K562 (cell line): Measurements from ENCODE around the gene B3GAT3. TPM values are rescaled to one million over a fixed set of nuclear protein-coding genes. Genes with fewer than 3 reads are reported as not detected.
A peak's percentile ranks its signal among the peaks of the same experiment; 100 is the strongest.

Experiments used
- CAMTA2 ChIP-seq: fragments of 250-450 bp; sonication (Bioruptor Pico); conservative IDR thresholded peaks from 2 replicates; pipeline ENCODE4 v1.5.1; 2022
- CBX1 ChIP-seq: sonication (generic); IDR thresholded peaks from 2 replicates; pipeline ENCODE4 v1.6.1; 2016; ENCODE audit warnings: antibody characterized with exemption, low read depth, mild to moderate bottlenecking
- CHD1 ChIP-seq: fragments of 200-600 bp; sonication (generic); IDR thresholded peaks from one replicate; pipeline ENCODE4 v1.6.1; 2012; ENCODE audit warnings: mild to moderate bottlenecking, moderate library complexity, low read length, inconsistent platforms
- HOXB6 ChIP-seq: fragments of 250-450 bp; sonication (Bioruptor Pico); IDR thresholded peaks from 2 replicates; pipeline ENCODE4 v1.5.1; 2022; ENCODE audit warnings: mild to moderate bottlenecking, borderline replicate concordance
- KDM5B ChIP-seq: fragments of 200-600 bp; sonication (generic); IDR thresholded peaks from 2 replicates; pipeline ENCODE4 v1.6.1; 2012; ENCODE audit warnings: low read depth, mild to moderate bottlenecking, moderate library complexity, low read length, control low read depth, inconsistent platforms; ENCODE audit not compliant: insufficient replicate concordance
- NONO ChIP-seq, 2 experiments: fragments of 200-400 bp in 1 of 2; fragments of 450-650 bp in 1 of 2; formaldehyde crosslinking in 1 of 2; IDR thresholded peaks; 2 replicates each; pipeline ENCODE4 v1.6.1; 2017; ENCODE audit warnings: low read depth in 2 of 2, mild to moderate bottlenecking in 2 of 2, moderate library complexity in 2 of 2, low read length in 1 of 2
- NR2C1 ChIP-seq, 2 experiments: fragments of 450-650 bp; IDR thresholded peaks; 2 replicates each; pipeline ENCODE4 v1.6.1; 2017; ENCODE audit warnings: mild to moderate bottlenecking in 2 of 2, antibody characterized with exemption in 1 of 2, inconsistent platforms in 1 of 2, missing compliant biosample characterization in 1 of 2, missing genetic modification characterization in 1 of 2
- PYGO2 ChIP-seq: fragments of 450-650 bp; IDR thresholded peaks from 2 replicates; pipeline ENCODE4 v1.6.1; 2016; ENCODE audit warnings: mild to moderate bottlenecking, missing genetic modification characterization, moderate library complexity, missing compliant biosample characterization
- SIX5 ChIP-seq, 2 experiments: IDR thresholded peaks; 2 replicates each; pipeline ENCODE4 v1.6.1; 2011; ENCODE audit warnings: low read length in 2 of 2, borderline replicate concordance in 1 of 2, low read depth in 1 of 2, mild to moderate bottlenecking in 1 of 2, moderate library complexity in 1 of 2; ENCODE audit not compliant: insufficient read depth in 1 of 2
- TBL1XR1 ChIP-seq, 2 experiments: IDR thresholded peaks; 2 replicates each; pipeline ENCODE4 v1.6.1; 2012; ENCODE audit warnings: improper control_type of control experiment in 2 of 2, low read length in 2 of 2, mild to moderate bottlenecking in 1 of 2
- TSHZ1 ChIP-seq: fragments of 250-450 bp; sonication (Bioruptor Pico); IDR thresholded peaks from 2 replicates; pipeline ENCODE4 v1.4.0; 2020; ENCODE audit warnings: mild to moderate bottlenecking, moderate library complexity
- XRCC4 ChIP-seq: IDR thresholded peaks from one replicate; pipeline ENCODE4 v1.6.1; 2011; ENCODE audit not compliant: insufficient read depth, insufficient read length; ENCODE audit errors: extremely low read depth
- ZFPM2 ChIP-seq: fragments of 250-450 bp; sonication (Bioruptor Pico); IDR thresholded peaks from 2 replicates; pipeline ENCODE4 v1.5.1; 2022; ENCODE audit warnings: mild to moderate bottlenecking
- ZNF512 ChIP-seq: IDR thresholded peaks from 2 replicates; pipeline ENCODE4 v1.6.1; 2016; ENCODE audit warnings: missing genetic modification characterization, missing compliant biosample characterization
- ZNF518B ChIP-seq: fragments of 250-450 bp; sonication (Bioruptor Pico); IDR thresholded peaks from 2 replicates; pipeline ENCODE4 v1.5.0; 2021; ENCODE audit warnings: mild to moderate bottlenecking, moderate library complexity
- polyA plus RNA-seq, 8 experiments: library from polyadenylated mRNA; depleted of rRNA in 4 of 8; stranded (reverse) in 5 of 8; unstranded in 3 of 8; fragments of >200 nt; fragmentation: Nextera tagmentation in 2 of 8; fragmentation: Illumina TruSeq in 1 of 8; extraction: Ambion mirVana in 2 of 8; extraction: Trizol in 1 of 8; gene quantifications; 2 replicates each; pipeline versions ENCODE4 v1.2.1 to v1.2.3, GENCODE V29; 2011 to 2014; ENCODE audit warnings: inconsistent platforms in 1 of 8, missing spikeins in 1 of 8
- total RNA-seq, 7 experiments: library from RNA; depleted of rRNA in 6 of 7; stranded (reverse); fragments of >200 nt in 6 of 7; fragmentation: Illumina TruSeq in 2 of 7; extraction: Trizol in 2 of 7; gene quantifications; 2 replicates each; pipeline versions ENCODE4 v1.2.1 to v1.2.3, GENCODE V29; 2011 to 2021; ENCODE audit warnings: low replicate concordance in 1 of 7
- TF ChIP-seq, protein P1 (sequence below): fragments of 450-650 bp; IDR thresholded peaks from 2 replicates; pipeline ENCODE4 v1.6.1; 2016; ENCODE audit warnings: borderline replicate concordance

B3GAT3 gene
- total and polyA plus RNA-seq, 9 of the 15 experiments (the other 6 are each of a cell fraction or from before 2014, with no cell fraction given), result 0.30 to 64.0 (median 21.4) TPM

- TF ChIP-seq TSHZ1 (CRISPR knock-in tag) (no peak), PYGO2 (tag) (no peak), TBL1XR1 (IDR thresholded peaks at IDR 0.05; ENCODE audit: low read length in 2 of 2) (no peak), KDM5B (no peak), NONO (IDR thresholded peaks at IDR 0.05; ENCODE audit: low read depth in 2 of 2, low read length in 1 of 2) (no peak), XRCC4 (no peak), CBX1 (no peak), SIX5 (IDR thresholded peaks at IDR 0.05; ENCODE audit: borderline replicate concordance in 1 of 2, insufficient read depth in 1 of 2, low read depth in 1 of 2, low read length in 2 of 2) (no peak), HOXB6 (CRISPR knock-in tag) (no peak), ZNF512 (no peak), ZFPM2 (CRISPR knock-in tag) (no peak), ZNF518B (no peak), CHD1 (no peak), CAMTA2 (CRISPR knock-in tag) (no peak; the same call in 1 of the 2 replicates), NR2C1 (IDR thresholded peaks at IDR 0.05) (peak; percentile 43; the same call in 1 of the 2 replicates), NR2C1 (tag; IDR thresholded peaks at IDR 0.05) (no peak)
- TF ChIP-seq, protein P1, sequence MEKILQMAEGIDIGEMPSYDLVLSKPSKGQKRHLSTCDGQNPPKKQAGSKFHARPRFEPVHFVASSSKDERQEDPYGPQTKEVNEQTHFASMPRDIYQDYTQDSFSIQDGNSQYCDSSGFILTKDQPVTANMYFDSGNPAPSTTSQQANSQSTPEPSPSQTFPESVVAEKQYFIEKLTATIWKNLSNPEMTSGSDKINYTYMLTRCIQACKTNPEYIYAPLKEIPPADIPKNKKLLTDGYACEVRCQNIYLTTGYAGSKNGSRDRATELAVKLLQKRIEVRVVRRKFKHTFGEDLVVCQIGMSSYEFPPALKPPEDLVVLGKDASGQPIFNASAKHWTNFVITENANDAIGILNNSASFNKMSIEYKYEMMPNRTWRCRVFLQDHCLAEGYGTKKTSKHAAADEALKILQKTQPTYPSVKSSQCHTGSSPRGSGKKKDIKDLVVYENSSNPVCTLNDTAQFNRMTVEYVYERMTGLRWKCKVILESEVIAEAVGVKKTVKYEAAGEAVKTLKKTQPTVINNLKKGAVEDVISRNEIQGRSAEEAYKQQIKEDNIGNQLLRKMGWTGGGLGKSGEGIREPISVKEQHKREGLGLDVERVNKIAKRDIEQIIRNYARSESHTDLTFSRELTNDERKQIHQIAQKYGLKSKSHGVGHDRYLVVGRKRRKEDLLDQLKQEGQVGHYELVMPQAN, result peak; percentile 29; the same call in 1 of the 2 replicates
Measured at GRCh38 chr11:62574363-62575071, 47.3 kb downstream of the B3GAT3 start (continued).
